Activated T-cell treated with anti-CD3 and anti-CD28 coated beads, Interleukin-2, amount 50 U/mL, for 24 hours (primary cell): ENCODE results near the gene LRP8.
"Not testable (repeated sequence)": the region's sequence is repeated elsewhere in the genome, so short reads cannot be mapped to it uniquely, and the experiment has no call there.

ENCODE experiments used
- DNase-seq: peaks from one replicate; pipeline ENCODE4 v3.0.0-alpha.2; 2020
- H3K27ac Mint-ChIP-seq: 2 replicates; pipeline ENCODE4 v1.8.0; 2020; ENCODE audit warnings: mild to moderate bottlenecking, mixed read lengths
- H3K27me3 Mint-ChIP-seq: 2 replicates; pipeline ENCODE4 v1.8.0; 2020; ENCODE audit warnings: mixed read lengths
- H3K36me3 Mint-ChIP-seq: 2 replicates; pipeline ENCODE4 v1.8.0; 2020; ENCODE audit warnings: low read depth, mixed read lengths
- H3K4me1 Mint-ChIP-seq: 2 replicates; pipeline ENCODE4 v1.8.0; 2020; ENCODE audit warnings: low read depth, mixed read lengths
- H3K4me3 Mint-ChIP-seq: 2 replicates; pipeline ENCODE4 v1.8.0; 2020; ENCODE audit warnings: mild to moderate bottlenecking, moderate library complexity, mixed read lengths
- H3K9me3 Mint-ChIP-seq: 2 replicates; pipeline ENCODE4 v1.8.0; 2020; ENCODE audit warnings: mixed read lengths

Gene LRP8

DNA sequence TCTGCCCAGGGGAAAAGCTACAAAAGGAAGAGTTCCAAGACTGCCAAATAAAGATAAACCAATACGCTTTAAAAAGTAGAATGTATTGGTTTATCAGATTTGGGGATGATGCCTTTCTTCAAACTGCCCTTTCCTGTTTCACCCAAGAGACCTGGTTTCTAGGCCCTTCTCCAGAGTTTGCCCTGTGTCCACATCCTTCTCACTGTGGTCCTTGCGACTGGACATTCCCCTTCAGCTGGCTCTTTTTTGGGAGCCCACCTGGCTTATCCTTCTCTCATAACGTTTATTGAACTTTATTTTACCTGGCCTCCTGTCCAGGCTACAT, 106.9 kb downstream of the LRP8 start:
- Mint-ChIP-seq H3K4me1 (peaks cover 27% of the 10 kb centered on the region), H3K9me3 (no peaks in the 10 kb centered on the region)

DNA sequence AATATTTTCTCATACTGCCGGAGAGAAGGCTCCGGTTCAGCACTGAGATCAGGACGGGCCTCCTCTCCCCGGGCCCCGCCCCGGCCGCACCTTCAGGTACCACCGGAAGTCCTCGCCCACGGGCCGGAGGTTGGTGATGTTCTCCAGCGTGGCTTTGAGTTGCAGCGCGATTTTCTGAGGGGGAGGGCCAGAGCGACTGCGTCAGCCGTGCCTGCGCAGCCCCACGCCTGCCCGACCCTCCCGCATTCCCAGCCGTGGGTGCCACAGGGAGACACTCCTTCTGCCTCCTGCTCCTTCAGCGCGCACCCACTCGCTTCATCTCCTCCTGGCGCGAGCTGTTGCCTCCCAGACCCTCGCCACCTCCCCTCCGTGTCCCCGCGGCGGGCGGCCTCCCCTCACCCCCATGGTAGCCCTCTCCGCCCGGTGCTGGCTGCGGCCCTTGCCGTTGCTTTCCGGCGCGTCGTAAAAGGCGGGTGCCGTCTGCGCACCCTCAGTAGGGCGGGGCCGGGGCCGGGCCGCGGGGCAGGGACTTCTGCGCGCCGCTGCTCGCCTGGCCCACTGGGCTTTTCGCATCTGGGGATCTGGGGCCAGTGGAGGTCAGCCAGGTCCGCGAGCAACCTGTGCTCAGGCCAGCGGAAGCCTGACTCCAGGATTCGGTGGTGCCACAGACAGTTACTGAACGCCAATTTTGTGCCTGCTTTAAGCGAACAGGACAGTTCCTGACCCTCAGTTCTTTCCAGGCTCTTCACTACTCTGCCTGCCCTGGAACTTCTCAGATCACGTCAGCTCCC, 107.5 kb downstream of the LRP8 start, which contains the start of gene CZIB:
Gene CZIB (minus strand): TSS at position 464 of the 791 bp plus-strand sequence. CDS start 59 bp downstream, at position 405.
- Mint-ChIP-seq H3K4me3 (peak within 1 kb of the TSS; percentile 92), H3K27me3 (no peaks in the 10 kb centered on the region), H3K9me3 (no peaks in the 10 kb centered on the region), H3K27ac (peak within 1 kb of the TSS; percentile 98), H3K36me3 (peaks cover 44% of the 10 kb centered on the region), H3K4me1 (peaks cover 27% of the 10 kb centered on the region)
- peak; percentile 98 for DNase-seq

More for the DNA sequence above, 106.9 kb downstream of the LRP8 start:
- Mint-ChIP-seq H3K27me3 (no peaks in the 10 kb centered on the region), H3K36me3 (peaks cover 41% of the 10 kb centered on the region), H3K4me3 (peak overlapping the region; percentile 92), H3K27ac (peak overlapping the region; percentile 98)
- no peak for DNase-seq

DNA sequence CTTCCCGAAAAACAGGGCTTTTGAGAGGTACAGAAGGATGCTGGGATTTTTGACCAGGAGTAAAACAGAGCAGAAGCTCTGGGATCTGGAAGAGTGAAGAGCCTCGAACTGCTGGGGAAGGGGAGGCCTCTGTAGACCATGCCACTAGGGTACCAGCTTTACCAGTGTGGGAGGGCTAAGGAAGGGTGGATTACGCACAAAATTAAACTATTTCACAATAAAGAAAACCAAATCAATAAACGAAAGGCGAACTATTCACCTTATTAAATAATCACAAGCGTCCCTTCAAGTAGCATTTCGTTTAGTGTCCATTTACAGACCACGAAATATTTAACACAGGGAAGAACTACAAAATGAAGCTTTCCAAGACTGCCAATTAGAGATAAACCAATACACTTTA, 108.2 kb downstream of the LRP8 start:
- H3K9me3 Mint-ChIP-seq = no peaks in the 10 kb centered on the region
- H3K4me1 Mint-ChIP-seq = peaks cover 27% of the 10 kb centered on the region
- no peak for DNase-seq
- H3K27ac Mint-ChIP-seq = peak overlapping the region; percentile 98
- peak overlapping the region; percentile 92 for H3K4me3 Mint-ChIP-seq
- H3K27me3 Mint-ChIP-seq = no peaks in the 10 kb centered on the region
- H3K36me3 Mint-ChIP-seq = peaks cover 50% of the 10 kb centered on the region

DNA sequence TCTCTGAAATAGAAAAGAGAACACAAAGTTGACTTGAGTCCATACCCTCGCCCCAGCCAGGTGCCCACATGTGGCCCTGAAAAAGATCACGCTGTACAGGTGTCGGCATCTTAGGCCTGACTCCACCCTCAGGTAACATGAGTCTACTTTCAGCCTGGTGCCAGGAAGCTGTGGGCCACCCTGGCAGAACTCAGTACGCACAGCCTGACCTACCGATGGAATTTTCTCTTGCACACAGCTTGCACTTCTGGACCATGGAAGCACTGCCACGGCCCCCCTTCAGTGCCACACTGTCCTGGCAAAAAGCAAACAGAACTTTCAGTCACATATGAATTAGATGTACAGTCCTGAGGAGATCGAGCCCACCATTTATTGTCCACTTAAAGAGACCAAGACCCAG, 109.7 kb downstream of the LRP8 start:
- H3K27ac Mint-ChIP-seq = peak overlapping the region; percentile 13

DNA sequence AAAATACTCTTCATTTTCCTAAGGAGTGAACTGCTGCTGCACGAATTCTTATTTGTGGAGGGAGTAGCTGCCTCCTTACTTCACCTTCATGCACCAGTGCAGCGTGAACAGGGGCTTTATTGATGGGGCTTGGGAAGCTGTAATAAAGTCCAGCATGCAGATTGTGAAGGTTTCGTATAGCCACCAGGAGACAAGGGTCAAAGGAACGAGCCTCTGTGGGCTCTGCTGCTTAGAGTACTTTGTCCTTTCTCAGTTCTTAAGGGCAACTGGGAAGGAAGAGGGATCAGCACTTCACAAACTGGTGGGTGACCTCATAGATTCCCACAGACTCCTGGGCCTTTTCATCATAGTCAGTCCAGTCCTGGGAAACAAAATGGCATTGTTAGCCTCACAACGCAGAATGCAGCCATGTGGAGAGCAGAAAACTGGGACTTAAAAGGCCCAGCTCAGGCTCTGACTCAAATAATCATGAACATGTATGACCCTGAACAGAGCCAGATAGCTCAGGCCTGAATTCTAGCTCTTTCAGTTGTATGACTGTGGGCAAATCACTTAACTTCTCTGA, 113.4 kb downstream of the LRP8 start:
- Mint-ChIP-seq H3K27ac (peak overlapping the region; percentile 60), H3K4me3 (no peak overlapping the region), H3K36me3 (peaks cover 92% of the 10 kb centered on the region), H3K27me3 (no peaks in the 10 kb centered on the region), H3K4me1 (peaks cover 14% of the 10 kb centered on the region), H3K9me3 (no peaks in the 10 kb centered on the region)
- no peak for DNase-seq

More for the DNA sequence above, 109.7 kb downstream of the LRP8 start:
- DNase-seq = no peak
- no peak overlapping the region for H3K4me3 Mint-ChIP-seq
- no peaks in the 10 kb centered on the region for H3K27me3 Mint-ChIP-seq
- H3K4me1 Mint-ChIP-seq = peaks cover 27% of the 10 kb centered on the region
- no peaks in the 10 kb centered on the region for H3K9me3 Mint-ChIP-seq
- H3K36me3 Mint-ChIP-seq = peaks cover 65% of the 10 kb centered on the region

DNA sequence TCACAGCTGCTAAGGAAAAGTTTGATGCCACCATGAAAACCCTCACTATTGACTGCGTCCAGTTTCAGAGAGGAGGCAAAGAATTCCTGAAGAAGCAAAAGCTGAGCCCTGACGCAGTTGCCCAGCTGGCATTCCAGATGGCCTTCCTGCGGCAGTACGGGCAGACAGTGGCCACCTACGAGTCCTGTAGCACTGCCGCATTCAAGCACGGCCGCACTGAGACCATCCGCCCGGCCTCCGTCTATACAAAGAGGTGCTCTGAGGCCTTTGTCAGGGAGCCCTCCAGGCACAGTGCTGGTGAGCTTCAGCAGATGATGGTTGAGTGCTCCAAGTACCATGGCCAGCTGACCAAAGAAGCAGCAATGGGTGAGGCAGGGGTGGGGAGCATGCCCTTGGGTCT, 116.9 kb downstream of the LRP8 start:
- H3K9me3 Mint-ChIP-seq = peaks cover 8% of the 10 kb centered on the region
- peaks cover 97% of the 10 kb centered on the region for H3K36me3 Mint-ChIP-seq
- H3K27me3 Mint-ChIP-seq = no peaks in the 10 kb centered on the region
- H3K4me3 Mint-ChIP-seq = no peak overlapping the region
- no peaks in the 10 kb centered on the region for H3K4me1 Mint-ChIP-seq
- DNase-seq = no peak
- H3K27ac Mint-ChIP-seq = no peak overlapping the region

DNA sequence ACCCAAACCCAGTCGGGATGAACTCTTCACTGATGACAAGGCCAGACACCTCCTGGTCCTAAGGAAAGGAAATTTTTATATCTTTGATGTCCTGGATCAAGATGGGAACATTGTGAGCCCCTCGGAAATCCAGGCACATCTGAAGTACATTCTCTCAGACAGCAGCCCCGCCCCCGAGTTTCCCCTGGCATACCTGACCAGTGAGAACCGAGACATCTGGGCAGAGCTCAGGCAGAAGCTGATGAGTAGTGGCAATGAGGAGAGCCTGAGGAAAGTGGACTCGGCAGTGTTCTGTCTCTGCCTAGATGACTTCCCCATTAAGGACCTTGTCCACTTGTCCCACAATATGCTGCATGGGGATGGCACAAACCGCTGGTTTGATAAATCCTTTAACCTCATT, 117.5 kb downstream of the LRP8 start:
- peaks cover 8% of the 10 kb centered on the region for H3K9me3 Mint-ChIP-seq
- H3K27me3 Mint-ChIP-seq = no peaks in the 10 kb centered on the region
- H3K36me3 Mint-ChIP-seq = peaks cover 97% of the 10 kb centered on the region
- no peak for DNase-seq
- no peak overlapping the region for H3K4me3 Mint-ChIP-seq
- no peak overlapping the region for H3K27ac Mint-ChIP-seq
- no peaks in the 10 kb centered on the region for H3K4me1 Mint-ChIP-seq

DNA sequence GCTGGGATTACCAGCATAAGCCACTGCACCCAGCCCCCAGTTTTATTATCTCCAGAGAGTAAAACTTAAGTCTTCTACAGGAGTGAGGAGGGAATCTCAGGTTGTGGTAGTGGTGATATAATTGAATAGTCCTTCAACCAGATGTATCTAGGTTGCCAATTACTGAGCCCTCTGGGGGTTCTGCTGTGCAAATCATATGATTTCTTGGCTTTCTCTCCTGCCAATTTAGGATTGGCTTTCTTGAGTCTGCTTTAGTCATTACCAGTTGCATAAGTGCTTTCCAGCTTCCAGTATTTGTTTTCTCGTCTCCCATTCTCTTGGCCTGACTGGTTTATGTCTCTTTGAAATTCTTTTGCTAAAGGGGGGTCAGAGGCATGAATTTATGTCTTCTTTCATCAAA, 120.1 kb downstream of the LRP8 start:
- no peak for DNase-seq
- H3K27me3 Mint-ChIP-seq = no peaks in the 10 kb centered on the region
- H3K27ac Mint-ChIP-seq = no peak overlapping the region
- H3K36me3 Mint-ChIP-seq = peaks cover 98% of the 10 kb centered on the region
- no peaks in the 10 kb centered on the region for H3K4me1 Mint-ChIP-seq
- no peak overlapping the region for H3K4me3 Mint-ChIP-seq
- H3K9me3 Mint-ChIP-seq = peaks cover 14% of the 10 kb centered on the region

DNA sequence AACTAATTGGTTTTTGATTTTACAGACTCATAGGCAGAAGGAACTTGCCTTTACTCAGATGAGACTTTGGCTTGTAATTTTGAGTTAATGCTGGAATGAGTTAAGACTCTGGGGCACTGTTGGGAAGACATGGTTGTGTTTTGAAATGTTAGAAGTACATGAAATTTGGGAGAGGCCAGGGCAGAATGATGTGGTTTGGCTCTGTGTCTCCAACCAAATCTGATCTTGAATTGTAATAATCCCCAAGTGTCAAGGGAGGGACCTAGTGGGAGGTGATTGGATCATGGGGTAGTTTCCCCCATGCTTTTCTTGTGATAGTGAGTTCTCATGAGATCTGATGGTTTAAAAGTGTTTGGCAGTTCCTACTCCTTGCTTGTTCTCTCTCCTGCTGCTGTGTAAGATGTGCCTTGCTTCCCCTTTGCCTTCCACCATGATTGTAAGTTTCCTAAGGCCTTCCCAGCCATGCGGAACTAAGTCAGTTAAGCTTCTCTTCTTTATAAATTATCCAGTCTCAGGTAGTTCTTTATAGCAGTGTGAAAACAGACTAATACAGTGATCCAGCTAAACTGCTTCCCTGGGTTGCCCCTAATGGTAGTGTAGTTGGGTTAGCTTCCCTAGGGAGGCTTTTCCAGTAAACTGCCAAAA, 121.0 kb downstream of the LRP8 start:
- Mint-ChIP-seq H3K9me3 (peaks cover 14% of the 10 kb centered on the region), H3K4me3 (no peak overlapping the region), H3K4me1 (no peaks in the 10 kb centered on the region), H3K27me3 (no peaks in the 10 kb centered on the region), H3K36me3 (peaks cover 100% of the 10 kb centered on the region), H3K27ac (no peak overlapping the region)
- no peak for DNase-seq

DNA sequence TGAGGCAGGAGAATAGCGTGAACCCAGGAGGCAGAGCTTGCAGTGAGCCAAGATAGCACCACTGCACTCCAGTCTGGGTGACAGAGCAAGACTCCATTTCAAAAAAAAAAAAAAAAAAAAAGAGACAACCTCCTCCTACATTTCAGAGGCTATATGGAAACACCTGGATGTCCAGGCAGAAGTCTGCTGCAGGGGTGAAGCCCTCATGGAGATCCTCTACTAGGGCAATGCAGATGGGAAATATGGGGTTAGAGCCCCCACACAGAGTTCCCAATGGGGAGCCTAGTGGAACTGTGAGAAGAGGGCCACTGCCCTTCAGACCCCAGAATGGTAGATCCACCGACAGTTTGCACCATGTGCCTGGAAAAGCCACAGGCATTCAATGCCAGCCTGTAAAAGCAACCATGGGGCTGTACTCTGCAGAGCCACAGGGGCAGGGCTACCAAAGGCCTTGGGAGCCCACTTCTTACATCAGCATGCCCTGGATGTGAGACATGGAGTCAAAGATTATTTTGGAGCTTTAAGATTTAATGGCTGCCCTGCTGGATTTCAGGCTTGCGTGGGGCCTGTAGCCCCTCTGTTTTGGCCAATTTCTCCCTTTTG, 121.7 kb downstream of the LRP8 start:
- H3K9me3 Mint-ChIP-seq = peaks cover 14% of the 10 kb centered on the region
- not testable (repeated sequence) for H3K4me3 Mint-ChIP-seq, H3K27me3 Mint-ChIP-seq, DNase-seq, H3K27ac Mint-ChIP-seq, H3K4me1 Mint-ChIP-seq
- H3K36me3 Mint-ChIP-seq = peaks cover 99% of the 10 kb centered on the region

DNA sequence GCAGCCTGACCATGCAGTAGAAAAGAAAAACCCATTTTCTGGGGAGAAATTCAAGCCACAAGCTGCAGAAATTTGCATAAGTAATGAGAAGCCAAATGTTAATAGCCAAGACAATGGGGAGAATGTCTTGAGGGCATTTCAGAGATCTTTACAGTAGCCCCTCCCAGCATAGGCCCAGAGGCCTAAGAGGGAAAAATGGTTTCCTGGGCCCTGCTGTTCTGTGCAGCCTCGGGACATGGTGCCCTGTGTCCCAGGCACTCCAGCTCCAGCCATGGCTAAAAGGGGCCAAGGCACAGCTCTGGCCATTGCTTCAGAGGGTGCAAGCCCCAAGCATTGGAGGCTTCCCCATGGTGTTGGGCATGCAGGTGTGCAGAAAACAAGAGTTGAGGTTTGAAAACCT, 122.4 kb downstream of the LRP8 start:
- H3K27me3 Mint-ChIP-seq, DNase-seq, H3K4me3 Mint-ChIP-seq, H3K27ac Mint-ChIP-seq, H3K4me1 Mint-ChIP-seq: not testable (repeated sequence)
- H3K9me3 Mint-ChIP-seq = peaks cover 14% of the 10 kb centered on the region
- H3K36me3 Mint-ChIP-seq = peaks cover 99% of the 10 kb centered on the region

DNA sequence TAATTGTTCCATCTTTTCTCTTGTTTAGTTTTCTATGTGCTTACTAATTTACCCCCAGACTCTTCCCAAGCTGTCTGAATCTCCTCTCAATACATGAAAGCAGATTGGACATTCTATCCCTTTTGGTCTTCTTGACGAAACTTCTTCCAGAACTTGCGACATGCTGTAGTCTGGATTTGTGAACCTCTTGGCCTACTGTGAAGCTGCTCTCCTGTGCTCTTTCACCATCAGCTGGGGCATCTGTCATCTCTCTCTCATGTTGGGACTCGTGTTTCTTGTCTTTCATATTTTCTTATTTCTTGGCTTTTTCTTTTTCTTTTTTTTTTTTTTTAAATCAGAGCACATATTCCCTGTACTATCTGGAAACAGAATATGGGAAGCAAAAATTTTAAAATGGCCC, 124.4 kb downstream of the LRP8 start:
- peaks cover 82% of the 10 kb centered on the region for H3K36me3 Mint-ChIP-seq
- DNase-seq = no peak
- no peaks in the 10 kb centered on the region for H3K27me3 Mint-ChIP-seq
- no peak overlapping the region for H3K27ac Mint-ChIP-seq
- H3K9me3 Mint-ChIP-seq = peaks cover 14% of the 10 kb centered on the region
- H3K4me3 Mint-ChIP-seq = no peak overlapping the region
- peaks cover 7% of the 10 kb centered on the region for H3K4me1 Mint-ChIP-seq

DNA sequence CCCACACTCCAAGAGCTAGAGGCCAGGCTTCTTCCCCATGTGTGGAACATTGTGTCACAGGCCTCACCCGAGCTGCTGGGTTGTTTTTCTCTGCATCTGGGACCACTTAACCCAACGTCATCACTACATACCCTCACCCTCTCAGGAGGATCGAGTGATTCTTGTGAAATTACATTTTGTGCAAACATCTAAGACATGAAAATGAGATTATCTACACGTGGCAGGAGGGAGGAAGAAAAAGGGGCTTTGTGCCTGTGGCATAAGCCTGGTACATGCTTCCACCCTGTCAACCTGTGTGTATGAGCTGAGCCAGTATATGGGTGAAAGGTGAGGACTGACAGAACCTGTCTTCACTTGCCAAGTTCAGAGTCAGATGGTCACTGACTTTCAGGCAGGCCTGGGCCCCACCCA, 129.6 kb downstream of the LRP8 start:
- DNase-seq = no peak
- Mint-ChIP-seq H3K4me3 (peak overlapping the region; percentile 91), H3K27me3 (no peaks in the 10 kb centered on the region), H3K9me3 (no peaks in the 10 kb centered on the region), H3K36me3 (peaks cover 45% of the 10 kb centered on the region), H3K4me1 (peaks cover 26% of the 10 kb centered on the region), H3K27ac (peak overlapping the region; percentile 98)

DNA sequence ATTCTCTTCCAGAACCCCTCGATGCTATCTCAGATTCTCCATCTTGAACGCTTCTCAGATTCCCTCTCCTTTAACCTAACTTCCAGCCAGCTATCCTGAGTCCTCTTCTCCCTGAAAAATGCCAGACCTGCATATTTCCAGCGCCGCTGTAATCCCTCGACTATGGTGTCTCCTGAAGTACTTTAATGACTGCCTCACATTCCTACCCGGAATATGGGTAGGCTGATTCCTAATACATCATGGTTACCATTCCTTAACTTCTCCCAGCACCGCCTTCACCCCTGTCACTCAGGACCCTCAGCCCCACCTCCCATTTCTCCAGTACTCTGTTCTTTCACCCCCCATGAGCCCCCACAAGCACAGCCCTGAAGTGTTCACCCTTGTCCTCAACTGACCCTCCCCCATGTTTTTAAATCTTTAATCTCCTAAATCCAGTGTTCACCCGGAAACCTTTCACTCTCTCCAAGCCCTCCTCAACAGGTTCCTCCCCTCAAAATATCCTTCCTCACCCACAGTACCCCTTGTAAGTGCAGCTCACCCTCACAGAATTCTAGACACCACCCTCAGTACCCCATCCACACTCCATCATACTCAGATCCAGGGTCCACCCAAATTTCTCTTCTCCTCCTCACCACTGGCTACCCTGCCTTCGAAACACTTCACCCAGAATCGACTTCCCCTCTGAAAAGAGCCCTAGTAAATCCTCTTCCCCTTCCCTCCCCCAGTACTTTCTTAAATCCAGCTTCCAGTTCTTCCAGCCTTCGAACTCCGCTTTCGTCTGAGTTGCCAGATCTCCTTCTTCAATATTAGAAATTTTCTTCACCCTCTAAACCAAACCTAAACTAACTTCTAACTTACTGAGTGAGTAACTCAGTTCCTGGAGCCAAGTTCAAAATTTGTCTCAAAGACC, 130.3 kb downstream of the LRP8 start:
- no peaks in the 10 kb centered on the region for H3K27me3 Mint-ChIP-seq
- peaks cover 26% of the 10 kb centered on the region for H3K4me1 Mint-ChIP-seq
- peak overlapping the region; percentile 98 for H3K27ac Mint-ChIP-seq
- peaks cover 38% of the 10 kb centered on the region for H3K36me3 Mint-ChIP-seq
- H3K9me3 Mint-ChIP-seq = no peaks in the 10 kb centered on the region
- DNase-seq = no peak
- peak overlapping the region; percentile 91 for H3K4me3 Mint-ChIP-seq
